Thyroid gland (tissue), 4 donors: ENCODE results near the gene CRYBG2. TPM values are rescaled to one million over a fixed set of nuclear protein-coding genes. Genes with fewer than 3 reads are reported as not detected.
"Not testable (repeated sequence)": the region's sequence is repeated elsewhere in the genome, so short reads cannot be mapped to it uniquely, and the experiment has no call there.

Experiments
- DNase-seq, 2 donors: peaks; one replicate each; pipeline ENCODE4 v3.0.0-alpha.2; 2019
- H3K27ac ChIP-seq, 3 donors: fragments of 200-600 bp; sonication (generic); 1 replicate in 2 of 3; 2 replicates in 1 of 3; pipeline ENCODE4 v1.5.1; 2016 to 2019; ENCODE audit warnings: mild to moderate bottlenecking in 1 of 3, moderate library complexity in 1 of 3
- H3K27me3 ChIP-seq: fragments of 200-600 bp; sonication (generic); one replicate; pipeline ENCODE4 v1.5.1; 2019
- H3K36me3 ChIP-seq, 2 donors: fragments of 200-600 bp; sonication (generic); one replicate each; pipeline ENCODE4 v1.5.1; 2016 to 2019
- H3K4me1 ChIP-seq, 2 donors: fragments of 200-600 bp; sonication (generic); one replicate each; pipeline ENCODE4 v1.5.1; 2017 to 2019
- H3K4me3 ChIP-seq, 3 donors: fragments of 200-600 bp; sonication (generic); replicated peaks in 1 of 3; 1 replicate in 2 of 3; 2 replicates in 1 of 3; pipeline ENCODE4 v1.5.1; 2016; ENCODE audit warnings: mild to moderate bottlenecking in 1 of 3
- H3K9me3 ChIP-seq: fragments of 200-600 bp; sonication (generic); one replicate; pipeline ENCODE4 v1.5.1; 2017
- CTCF ChIP-seq, 6 experiments: fragments of 200-600 bp in 3 of 6; fragments of 450-650 bp in 3 of 6; sonication (generic) in 3 of 6; IDR thresholded peaks; one replicate each; pipeline ENCODE4 v1.5.1; 2016 to 2019; ENCODE audit warnings: antibody characterized with exemption in 6 of 6, mild to moderate bottlenecking in 2 of 6, inconsistent platforms in 1 of 6, moderate library complexity in 1 of 6
- POLR2A ChIP-seq, 2 donors: fragments of 450-650 bp; IDR thresholded peaks; one replicate each; pipeline ENCODE4 v1.6.1; 2017; ENCODE audit warnings: antibody characterized with exemption in 2 of 2, mild to moderate bottlenecking in 2 of 2, moderate library complexity in 1 of 2
- WGBS, 2 donors: methylation state at CpG; one replicate each; pipeline ENCODE4 v1.1.5; 2017; 5-methylcytosine and 5-hydroxymethylcytosine counted together
- intact Hi-C: fragments of 100-400 bp; cut with DNase I; formaldehyde crosslinking; loops from one replicate; pipeline ENCODE4 v1.15.1; 2023
- total RNA-seq, 4 donors: library from RNA; depleted of rRNA; stranded (reverse); fragments of >200 nt; gene quantifications; one replicate each; pipeline ENCODE4 v1.2.3, GENCODE V29; 2016

The CRYBG2 gene
- total RNA-seq, 4 donors from 2014 or later: not detected

GRCh38 chr1:26384076-26384475 lies 30.1 kb upstream of the CRYBG2 start:
- Histone ChIP-seq H3K27ac (no peak overlapping the region), H3K4me3 (no peak overlapping the region), H3K9me3 (no peaks in the 10 kb centered on the region), H3K4me1 (no peaks in the 10 kb centered on the region), H3K36me3 (no peaks in the 10 kb centered on the region), H3K27me3 (no peaks in the 10 kb centered on the region)
- 83 to 85% methylated on average over 3 of the region's 3 CpGs for WGBS, 2 donors
- no peak for DNase-seq
- intact Hi-C loops: no loop called here
- TF ChIP-seq CTCF (IDR thresholded peaks at IDR 0.05) (no peak), POLR2A (IDR thresholded peaks at IDR 0.05) (no peak)

DNA sequence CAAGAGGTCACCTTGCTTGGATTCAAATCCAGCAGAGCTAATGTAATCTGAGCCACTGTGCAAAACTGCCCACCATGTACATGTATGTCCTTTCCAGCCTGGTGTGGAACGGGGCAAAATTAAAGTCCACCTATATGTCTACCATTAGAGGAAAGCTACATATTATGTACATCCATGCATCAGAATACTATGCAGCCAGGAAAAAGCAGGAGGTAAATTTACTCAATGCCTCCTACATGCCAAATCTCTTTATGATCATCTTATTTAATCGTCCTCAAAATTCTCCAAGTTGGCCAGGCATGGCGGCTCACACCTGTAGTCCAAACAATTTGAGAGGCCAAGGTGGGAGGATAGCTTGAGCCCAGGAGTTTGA lies 24.9 kb upstream of the CRYBG2 start:
- H3K9me3 ChIP-seq: no peaks in the 10 kb centered on the region
- H3K4me1 ChIP-seq: no peaks in the 10 kb centered on the region
- no peaks in the 10 kb centered on the region for H3K36me3 ChIP-seq
- 83 to 95% methylated on average over 3 of the region's 3 CpGs for WGBS, 2 donors
- H3K27me3 ChIP-seq: no peaks in the 10 kb centered on the region
- intact Hi-C loops: no loop called here
- H3K4me3 ChIP-seq: no peak overlapping the region
- no peak overlapping the region for H3K27ac ChIP-seq
- TF ChIP-seq CTCF (IDR thresholded peaks at IDR 0.05) (no peak), POLR2A (IDR thresholded peaks at IDR 0.05) (no peak)
- DNase-seq: no peak

DNA sequence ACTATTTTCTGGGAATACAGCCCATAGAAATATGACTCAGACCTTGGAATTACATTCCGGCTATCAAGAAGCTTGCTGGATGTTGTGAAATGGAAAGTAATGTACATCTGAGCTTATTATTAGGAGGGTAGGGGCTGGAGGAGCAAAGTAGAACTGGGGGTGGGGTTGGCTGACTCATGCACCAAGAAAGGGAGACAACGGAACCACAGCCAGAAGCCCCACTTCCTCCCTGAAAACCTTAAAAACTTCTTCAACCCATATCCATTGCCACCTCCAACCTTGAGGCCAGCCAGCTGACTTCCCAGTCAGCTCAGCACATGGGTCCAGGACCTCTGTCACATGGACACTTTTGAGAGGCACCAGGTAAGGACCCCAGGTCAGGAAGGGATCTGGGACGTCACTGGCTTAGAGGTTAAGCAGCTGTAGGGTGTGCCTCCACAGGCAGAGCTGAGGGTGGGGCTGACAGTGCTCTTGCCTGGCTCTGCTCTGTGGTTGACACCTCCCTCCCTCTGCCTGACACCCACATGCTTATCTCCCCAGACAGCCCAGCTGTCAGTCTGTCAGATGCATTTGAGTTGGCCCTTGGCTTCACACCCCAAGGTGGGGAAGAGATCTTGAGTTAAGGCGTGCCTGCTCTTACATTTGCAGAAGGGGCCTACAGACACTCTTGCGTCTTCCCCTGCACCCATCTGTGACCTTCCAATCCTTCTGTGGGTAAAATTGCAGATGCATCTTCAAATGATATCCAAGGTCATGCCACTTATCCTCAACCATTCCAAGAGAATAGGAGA lies 24.4 kb upstream of the CRYBG2 start:
- WGBS, 2 donors: 64 to 66% methylated on average over 5 of the region's 5 CpGs
- Histone ChIP-seq H3K27me3 (no peaks in the 10 kb centered on the region), H3K9me3 (no peaks in the 10 kb centered on the region), H3K27ac (no peak overlapping the region), H3K36me3 (no peaks in the 10 kb centered on the region), H3K4me3 (no peak overlapping the region), H3K4me1 (no peaks in the 10 kb centered on the region)
- intact Hi-C loops: no loop called here
- DNase-seq: peak; percentile 5 to 8
- TF ChIP-seq POLR2A (IDR thresholded peaks at IDR 0.05) (no peak), CTCF (IDR thresholded peaks at IDR 0.05) (no peak)

GRCh38 chr1:26376050-26376449 lies 22.1 kb upstream of the CRYBG2 start:
- no peaks in the 10 kb centered on the region for H3K36me3 ChIP-seq
- DNase-seq: no peak
- no peak overlapping the region for H3K27ac ChIP-seq
- no peaks in the 10 kb centered on the region for H3K27me3 ChIP-seq
- WGBS, 2 donors: 85 to 91% methylated on average over 4 of the region's 4 CpGs
- no peak overlapping the region for H3K4me3 ChIP-seq
- no peak for TF ChIP-seq CTCF (IDR thresholded peaks at IDR 0.05)
- no peak for TF ChIP-seq POLR2A (IDR thresholded peaks at IDR 0.05)
- no peaks in the 10 kb centered on the region for H3K9me3 ChIP-seq
- intact Hi-C loops: no loop called here
- H3K4me1 ChIP-seq: no peaks in the 10 kb centered on the region

DNA sequence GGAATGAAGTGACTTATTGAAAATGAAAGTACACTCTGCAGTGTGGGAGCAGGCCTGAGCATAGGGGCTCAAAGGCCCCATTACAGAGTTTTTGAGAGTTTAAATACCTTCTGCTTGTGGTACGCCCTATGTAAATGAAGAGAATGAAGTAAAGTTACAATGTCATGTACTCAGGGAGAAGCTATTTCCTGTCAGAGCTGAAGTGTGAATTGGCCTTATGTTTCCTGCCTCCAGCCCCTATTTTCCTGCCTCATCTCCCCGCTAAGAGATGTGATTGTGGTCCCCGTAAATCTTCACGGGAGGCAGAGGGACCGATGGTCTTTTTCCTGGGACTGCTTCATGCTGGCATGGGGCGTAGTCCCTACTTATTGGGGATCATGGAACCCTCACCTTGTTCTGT lies 21.2 kb upstream of the CRYBG2 start:
- Histone ChIP-seq H3K27me3 (no peaks in the 10 kb centered on the region), H3K36me3 (no peaks in the 10 kb centered on the region), H3K9me3 (no peaks in the 10 kb centered on the region), H3K4me1 (no peaks in the 10 kb centered on the region), H3K4me3 (no peak overlapping the region), H3K27ac (no peak overlapping the region)
- WGBS, 2 donors: 70 to 77% methylated on average over 6 of the region's 6 CpGs
- intact Hi-C loops: no loop called here
- DNase-seq: no peak
- TF ChIP-seq POLR2A (IDR thresholded peaks at IDR 0.05): no peak
- no peak for TF ChIP-seq CTCF (IDR thresholded peaks at IDR 0.05)

DNA sequence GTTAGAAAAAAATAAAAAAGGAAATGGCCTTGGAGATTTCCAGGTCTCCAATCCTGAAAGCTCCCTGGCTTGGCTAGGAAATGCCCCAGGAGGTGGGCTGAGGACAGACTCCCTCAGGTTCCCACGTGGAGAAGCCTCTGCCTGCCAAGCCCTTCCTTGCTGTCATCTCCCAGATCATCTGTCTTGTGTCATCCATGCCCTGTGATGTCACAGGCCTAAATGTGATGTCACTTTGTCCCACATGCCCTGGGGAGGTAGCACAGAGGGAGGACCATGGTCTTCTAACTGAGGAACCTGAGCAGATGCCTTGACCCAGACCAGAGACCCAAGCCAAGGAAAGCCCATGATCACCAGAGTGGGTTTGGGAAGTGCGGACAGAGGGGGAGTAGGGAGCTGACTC lies 20.4 kb upstream of the CRYBG2 start:
- WGBS, 2 donors: 46 to 64% methylated on average over 2 of the region's 2 CpGs
- H3K4me1 ChIP-seq, H3K27me3 ChIP-seq, H3K27ac ChIP-seq, DNase-seq, H3K9me3 ChIP-seq, intact Hi-C loops, H3K4me3 ChIP-seq, H3K36me3 ChIP-seq: not testable (repeated sequence)
